Measurements from ENCODE around the gene EMILIN1.
A peak's percentile ranks its signal among the peaks of the same experiment; 100 is the strongest.

EMILIN1 gene

DNA sequence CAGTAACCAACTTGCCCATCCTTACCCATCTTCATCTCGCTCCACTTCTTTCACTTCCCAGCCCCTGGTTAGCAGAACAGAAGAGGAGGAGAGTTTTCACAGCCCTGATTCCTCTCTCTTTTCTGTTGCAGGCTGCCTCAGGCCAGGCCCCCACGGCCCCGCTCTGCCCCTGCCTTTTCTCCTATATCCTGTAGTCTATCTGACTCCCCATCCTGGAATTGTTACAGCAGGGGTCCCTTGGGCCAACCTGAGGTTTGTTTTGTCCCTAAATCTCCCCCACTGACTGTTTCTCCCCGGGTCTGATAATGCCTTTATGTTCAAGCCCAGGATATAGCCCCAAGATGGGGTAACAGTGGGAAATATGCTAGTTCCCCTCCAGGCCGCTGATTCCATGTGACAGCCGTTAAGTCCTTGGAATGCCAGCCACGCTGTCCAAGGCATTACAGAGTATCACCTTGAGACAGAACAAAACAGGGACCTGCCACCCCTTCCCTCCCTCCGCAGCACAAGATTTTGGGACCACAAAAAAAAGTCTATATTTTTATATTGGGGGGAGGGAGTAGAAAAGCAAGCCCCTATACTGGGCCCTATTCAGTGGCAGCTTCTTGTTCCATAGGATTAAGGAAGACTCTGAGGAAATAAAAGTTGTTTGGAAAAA is 8.3 kb upstream of the EMILIN1 start:
- no peak overlapping the region for H3K4me3 ChIP-seq (ENCODE audit: low read depth, low read length)
- H3K27ac ChIP-seq, result no peak overlapping the region
- H3K27me3 ChIP-seq (ENCODE audit: insufficient read depth, low read depth, severe bottlenecking), result no peaks in the 10 kb centered on the region
- H3K9me3 ChIP-seq (ENCODE audit: severe bottlenecking), result no peaks in the 10 kb centered on the region
- no peak for TF ChIP-seq CTCF (IDR thresholded peaks at IDR 0.05; ENCODE audit: low read depth, low read length)
- DNase-seq, result no peak
- peaks cover 38% of the 10 kb centered on the region for H3K36me3 ChIP-seq

DNA sequence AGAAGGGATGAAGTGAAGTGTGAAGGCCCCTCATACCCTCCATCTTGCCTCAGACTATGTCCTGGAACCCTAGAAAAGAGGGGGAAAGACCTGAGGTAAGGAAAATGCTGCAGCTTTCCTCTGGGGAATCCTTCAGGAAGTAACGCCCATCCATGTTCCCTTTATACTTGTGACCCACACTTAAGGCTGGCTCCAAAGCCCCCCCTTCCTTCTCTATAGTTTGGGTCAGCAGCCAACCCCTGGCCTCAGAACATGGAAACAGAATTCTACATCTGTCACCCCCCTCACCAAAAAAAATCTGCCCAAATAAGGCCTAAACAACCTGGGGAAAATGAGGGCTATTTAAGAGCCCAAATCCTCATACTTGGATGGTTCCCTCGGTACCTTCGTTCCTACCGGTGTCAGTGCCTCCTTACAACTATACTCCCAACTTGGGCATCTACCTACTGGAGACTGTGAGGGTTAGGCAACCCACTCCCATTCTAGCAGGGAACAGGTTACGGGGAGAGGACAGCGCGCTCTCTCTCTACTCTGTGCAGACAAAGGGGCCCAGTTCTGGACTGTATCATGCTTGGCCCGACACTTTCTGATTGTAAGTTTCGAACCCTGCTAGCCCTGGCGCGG is 7.7 kb upstream of the EMILIN1 start:
- peak overlapping the region; percentile 83 for H3K27ac ChIP-seq
- peak overlapping the region; percentile 93 for H3K4me3 ChIP-seq (ENCODE audit: low read depth, low read length)
- no peaks in the 10 kb centered on the region for H3K27me3 ChIP-seq (ENCODE audit: insufficient read depth, low read depth, severe bottlenecking)
- H3K9me3 ChIP-seq (ENCODE audit: severe bottlenecking), result no peaks in the 10 kb centered on the region
- H3K36me3 ChIP-seq, result peaks cover 38% of the 10 kb centered on the region
- no peak for TF ChIP-seq CTCF (IDR thresholded peaks at IDR 0.05; ENCODE audit: low read depth, low read length)
- DNase-seq, result no peak

GRCh38 chr2:27071277-27071989 is 7.0 kb upstream of the EMILIN1 start, which contains the start of gene OST4:
TSS of gene OST4 (minus strand) at chr2:27071654.
- DNase-seq, result peak; percentile 93
- Histone ChIP-seq H3K27me3 (ENCODE audit: insufficient read depth, low read depth, severe bottlenecking) (no peaks in the 10 kb centered on the region), H3K27ac (peak within 1 kb of the TSS; percentile 83), H3K36me3 (peaks cover 36% of the 10 kb centered on the region), H3K4me3 (ENCODE audit: low read depth, low read length) (peak within 1 kb of the TSS; percentile 93), H3K9me3 (ENCODE audit: severe bottlenecking) (no peaks in the 10 kb centered on the region)
- 0 out of 2 replicates have a peak, but pooled peaks have one; percentile 0 for TF ChIP-seq CTCF (IDR thresholded peaks at IDR 0.05; ENCODE audit: low read depth, low read length)

DNA sequence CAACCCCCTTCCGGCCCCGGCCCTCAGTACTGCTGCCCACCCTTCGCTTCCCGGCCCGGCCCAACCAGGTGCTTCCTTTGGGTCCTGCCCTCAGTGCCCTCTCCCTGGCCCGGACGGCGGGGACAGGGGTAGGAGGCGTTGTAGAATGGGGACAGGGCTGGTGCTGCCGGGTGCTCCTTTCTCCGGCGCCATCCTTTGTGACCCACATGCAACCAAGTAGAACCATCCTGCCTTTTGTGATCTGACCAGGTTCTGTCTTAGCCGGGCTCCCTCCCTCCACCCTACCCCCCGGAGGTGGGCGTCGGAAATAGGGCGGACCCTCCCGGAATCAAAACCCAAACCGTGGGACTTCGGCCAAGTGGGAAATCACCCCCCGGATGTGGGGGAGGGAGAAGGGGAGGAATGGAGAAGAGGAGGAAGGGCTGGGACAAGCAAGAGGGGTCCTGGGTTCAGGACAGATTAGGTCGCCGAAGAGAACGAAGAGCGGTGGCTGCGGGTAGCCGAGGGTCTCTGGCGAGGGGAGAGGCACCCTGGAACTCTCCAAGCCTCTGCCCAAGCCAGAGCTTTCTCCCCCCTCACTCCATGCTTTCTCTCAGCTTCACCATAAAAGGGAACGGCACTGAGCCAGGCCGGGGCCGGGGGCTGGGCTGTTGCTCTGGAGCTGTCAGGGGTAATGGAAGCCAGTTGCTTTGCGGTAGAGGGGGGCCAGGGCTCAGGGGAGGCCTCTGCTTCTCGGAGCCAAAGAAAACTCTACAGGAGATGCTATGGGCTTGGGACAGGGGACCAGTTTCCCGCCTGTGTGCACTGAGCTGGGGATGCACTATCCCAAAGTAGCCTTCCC is 6.2 kb upstream of the EMILIN1 start:
- peak; percentile 53 for DNase-seq

More for the DNA sequence above, 6.2 kb upstream of the EMILIN1 start:
- no peak for TF ChIP-seq CTCF (IDR thresholded peaks at IDR 0.05; ENCODE audit: low read depth, low read length)
- H3K27ac ChIP-seq, result peak overlapping the region; percentile 65
- H3K9me3 ChIP-seq (ENCODE audit: severe bottlenecking), result no peaks in the 10 kb centered on the region
- H3K4me3 ChIP-seq (ENCODE audit: low read depth, low read length), result peak overlapping the region; percentile 93
- no peaks in the 10 kb centered on the region for H3K27me3 ChIP-seq (ENCODE audit: insufficient read depth, low read depth, severe bottlenecking)
- H3K36me3 ChIP-seq, result peaks cover 32% of the 10 kb centered on the region
